Smooth muscle cell (in vitro differentiated cells): Measurements from ENCODE around the gene B4GALNT3. TPM values are rescaled to one million over a fixed set of nuclear protein-coding genes. Genes with fewer than 3 reads are reported as not detected.

Source experiments
- DNase-seq: peaks from one replicate; lab custom pipeline; 2025; ENCODE audit not compliant: unreplicated experiment; lab: John Stamatoyannopoulos, UW
- H2AFZ ChIP-seq: fragments of 200-600 bp; sonication (generic); 2 replicates; pipeline ENCODE4 v1.6.0; 2016; ENCODE audit warnings: antibody characterized with exemption, low read depth, mild to moderate bottlenecking
- H3F3A ChIP-seq: fragments of 200-600 bp; sonication (generic); 2 replicates; pipeline ENCODE4 v1.6.0; 2017; ENCODE audit warnings: antibody characterized with exemption, low read depth
- H3K27ac ChIP-seq: fragments of 200-600 bp; sonication (generic); 2 replicates; pipeline ENCODE4 v1.5.1; 2016; ENCODE audit warnings: low read depth, mild to moderate bottlenecking
- H3K27me3 ChIP-seq: fragments of 200-600 bp; sonication (generic); 2 replicates; pipeline ENCODE4 v1.6.1; 2016; ENCODE audit warnings: low read depth, mild to moderate bottlenecking
- H3K36me3 ChIP-seq: fragments of 200-600 bp; sonication (generic); 2 replicates; pipeline ENCODE4 v1.5.1; 2016; ENCODE audit warnings: low read depth
- H3K4me1 ChIP-seq: fragments of 200-600 bp; sonication (generic); 2 replicates; pipeline ENCODE4 v1.5.1; 2016; ENCODE audit warnings: low read depth
- H3K4me2 ChIP-seq: fragments of 200-600 bp; sonication (generic); 2 replicates; pipeline ENCODE4 v1.6.0; 2016; ENCODE audit warnings: mild to moderate bottlenecking
- H3K4me3 ChIP-seq: fragments of 200-600 bp; sonication (generic); 2 replicates; pipeline ENCODE4 v1.5.1; 2016; ENCODE audit warnings: mild to moderate bottlenecking
- H3K79me2 ChIP-seq: fragments of 200-600 bp; sonication (generic); 2 replicates; pipeline ENCODE4 v1.6.0; 2016; ENCODE audit warnings: low read depth, mild to moderate bottlenecking
- H3K9ac ChIP-seq: fragments of 200-600 bp; sonication (generic); 2 replicates; pipeline ENCODE4 v1.6.0; 2016; ENCODE audit warnings: low read depth
- H3K9me3 ChIP-seq: fragments of 200-600 bp; sonication (generic); replicated peaks from 2 replicates; pipeline ENCODE4 v1.5.1; 2016; ENCODE audit warnings: low read depth
- H4K20me1 ChIP-seq: fragments of 200-600 bp; sonication (generic); 2 replicates; pipeline ENCODE4 v1.6.0; 2016; ENCODE audit warnings: low read depth
- WGBS: methylation state at CpG from one replicate; pipeline ENCODE4 v1.1.7; 2016; ENCODE audit warnings: low lambda C conversion rate; 5-methylcytosine and 5-hydroxymethylcytosine counted together
- polyA plus RNA-seq: library from polyadenylated mRNA; unstranded; fragments of >200 nt; fragmentation: Nextera tagmentation; extraction: Ambion mirVana; gene quantifications from 2 replicates; pipeline ENCODE4 v1.2.1, GENCODE V29; 2016
- total RNA-seq: library from RNA; depleted of rRNA; stranded (reverse); fragments of >200 nt; gene quantifications from 2 replicates; pipeline ENCODE4 v1.2.3, GENCODE V29; 2014
- TF ChIP-seq, protein P1 (sequence below): fragments of 200-600 bp; sonication (generic); IDR thresholded peaks from 2 replicates; pipeline ENCODE4 v1.5.1; 2017; ENCODE audit warnings: borderline replicate concordance, mild to moderate bottlenecking, antibody characterized with exemption; ENCODE audit not compliant: insufficient read depth, poor library complexity, severe bottlenecking

The B4GALNT3 gene
- total and polyA plus RNA-seq, 2 experiments from 2014 or later, result 5.1 to 5.7 TPM

GRCh38 chr12:604956-605355 lies 145.2 kb downstream of the B4GALNT3 start:
- TF ChIP-seq, protein P1, sequence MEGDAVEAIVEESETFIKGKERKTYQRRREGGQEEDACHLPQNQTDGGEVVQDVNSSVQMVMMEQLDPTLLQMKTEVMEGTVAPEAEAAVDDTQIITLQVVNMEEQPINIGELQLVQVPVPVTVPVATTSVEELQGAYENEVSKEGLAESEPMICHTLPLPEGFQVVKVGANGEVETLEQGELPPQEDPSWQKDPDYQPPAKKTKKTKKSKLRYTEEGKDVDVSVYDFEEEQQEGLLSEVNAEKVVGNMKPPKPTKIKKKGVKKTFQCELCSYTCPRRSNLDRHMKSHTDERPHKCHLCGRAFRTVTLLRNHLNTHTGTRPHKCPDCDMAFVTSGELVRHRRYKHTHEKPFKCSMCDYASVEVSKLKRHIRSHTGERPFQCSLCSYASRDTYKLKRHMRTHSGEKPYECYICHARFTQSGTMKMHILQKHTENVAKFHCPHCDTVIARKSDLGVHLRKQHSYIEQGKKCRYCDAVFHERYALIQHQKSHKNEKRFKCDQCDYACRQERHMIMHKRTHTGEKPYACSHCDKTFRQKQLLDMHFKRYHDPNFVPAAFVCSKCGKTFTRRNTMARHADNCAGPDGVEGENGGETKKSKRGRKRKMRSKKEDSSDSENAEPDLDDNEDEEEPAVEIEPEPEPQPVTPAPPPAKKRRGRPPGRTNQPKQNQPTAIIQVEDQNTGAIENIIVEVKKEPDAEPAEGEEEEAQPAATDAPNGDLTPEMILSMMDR, result no peak
- Histone ChIP-seq H3K36me3 (no peaks in the 10 kb centered on the region), H3F3A (no peaks in the 10 kb centered on the region), H3K4me3 (no peak overlapping the region), H4K20me1 (no peaks in the 10 kb centered on the region), H3K4me2 (no peak overlapping the region), H2AFZ (no peak overlapping the region), H3K27ac (no peak overlapping the region), H3K4me1 (no peaks in the 10 kb centered on the region), H3K9me3 (no peaks in the 10 kb centered on the region), H3K9ac (no peak overlapping the region), H3K27me3 (no peaks in the 10 kb centered on the region), H3K79me2 (no peaks in the 10 kb centered on the region)
- 72% methylated on average over 7 of the region's 7 CpGs for WGBS
- DNase-seq, result no peak

DNA sequence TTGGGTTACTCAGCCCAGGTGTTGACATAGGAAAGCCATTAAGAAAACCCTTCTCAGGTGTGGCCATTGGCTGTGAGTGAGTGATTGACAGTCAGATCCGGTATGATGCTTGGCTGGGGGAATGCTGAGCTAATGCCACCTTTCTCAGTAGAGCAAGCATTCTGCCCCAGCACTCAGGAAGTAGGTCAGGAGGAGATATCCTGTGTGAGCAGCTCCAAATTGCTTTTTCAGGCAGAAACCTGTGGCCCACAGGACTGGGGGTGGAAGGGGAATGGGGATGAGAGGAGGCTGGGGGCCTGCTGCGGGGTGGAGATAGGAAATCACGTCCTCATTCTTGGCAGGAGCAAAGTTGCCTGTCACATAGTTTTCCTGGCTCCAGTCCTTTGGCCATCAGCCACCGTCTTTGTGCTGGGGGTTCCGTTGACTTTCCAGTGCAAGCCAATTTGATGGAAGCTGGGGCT lies 147.8 kb downstream of the B4GALNT3 start:
- no peak overlapping the region for H2AFZ ChIP-seq
- no peaks in the 10 kb centered on the region for H3K27me3 ChIP-seq
- no peak for DNase-seq
- H3K27ac ChIP-seq, result no peak overlapping the region
- H3K4me3 ChIP-seq, result no peak overlapping the region
- H3K79me2 ChIP-seq, result no peaks in the 10 kb centered on the region
- 71% methylated on average over 5 of the region's 5 CpGs for WGBS
- H3K36me3 ChIP-seq, result no peaks in the 10 kb centered on the region
- TF ChIP-seq, protein P1, result no peak
- no peaks in the 10 kb centered on the region for H3F3A ChIP-seq
- no peak overlapping the region for H3K9ac ChIP-seq
- H3K4me1 ChIP-seq, result no peaks in the 10 kb centered on the region
- H4K20me1 ChIP-seq, result no peaks in the 10 kb centered on the region
- H3K9me3 ChIP-seq, result no peaks in the 10 kb centered on the region
- H3K4me2 ChIP-seq, result no peak overlapping the region

DNA sequence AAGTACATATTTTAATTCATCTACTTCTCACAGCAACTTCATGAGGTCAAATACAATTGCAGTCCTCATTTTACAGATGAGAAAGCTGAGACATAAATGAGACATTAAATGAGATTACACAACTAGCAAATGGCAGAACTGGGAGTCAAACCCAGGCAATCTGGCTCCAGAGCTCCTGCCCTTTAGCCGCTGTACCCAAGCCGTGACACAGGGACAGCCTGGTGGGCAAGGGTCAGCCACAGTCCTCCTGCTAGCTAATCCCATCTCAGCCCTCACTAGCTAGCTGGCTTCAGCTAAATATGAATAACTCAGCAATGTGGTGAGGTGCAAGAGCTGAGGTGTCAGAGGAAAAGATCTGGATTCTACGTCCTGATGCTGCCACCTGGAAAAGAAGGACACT lies 148.7 kb downstream of the B4GALNT3 start:
- no peak overlapping the region for H3K4me2 ChIP-seq
- H3K79me2 ChIP-seq, result no peaks in the 10 kb centered on the region
- no peaks in the 10 kb centered on the region for H4K20me1 ChIP-seq
- H3K27ac ChIP-seq, result no peak overlapping the region
- no peaks in the 10 kb centered on the region for H3K9me3 ChIP-seq
- no peak overlapping the region for H3K9ac ChIP-seq
- H3K4me1 ChIP-seq, result no peaks in the 10 kb centered on the region
- no peak overlapping the region for H3K4me3 ChIP-seq
- H3F3A ChIP-seq, result no peaks in the 10 kb centered on the region
- H2AFZ ChIP-seq, result no peak overlapping the region
- TF ChIP-seq, protein P1, result no peak
- no peak for DNase-seq
- WGBS, result 96% methylated on average over 3 of the region's 3 CpGs
- H3K36me3 ChIP-seq, result no peaks in the 10 kb centered on the region
- no peaks in the 10 kb centered on the region for H3K27me3 ChIP-seq

DNA sequence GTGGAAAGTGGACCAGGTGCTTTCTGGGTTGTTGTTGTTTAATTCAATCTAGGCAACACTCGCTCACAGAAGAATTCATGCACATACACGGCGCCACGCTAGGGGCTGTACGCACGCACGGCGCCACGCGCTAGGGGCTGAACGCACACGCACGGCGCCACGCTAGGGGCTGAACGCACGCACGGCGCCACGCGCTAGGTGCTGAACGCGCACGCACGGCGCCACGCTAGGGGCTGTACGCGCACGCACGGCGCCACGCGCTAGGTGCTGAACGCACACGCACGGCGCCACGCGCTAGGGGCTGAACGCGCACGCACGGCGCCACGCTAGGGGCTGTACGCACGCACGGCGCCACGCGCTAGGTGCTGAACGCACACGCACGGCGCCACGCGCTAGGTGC lies 149.2 kb downstream of the B4GALNT3 start:
- H3F3A ChIP-seq, result no peaks in the 10 kb centered on the region
- TF ChIP-seq, protein P1, result no peak
- no peaks in the 10 kb centered on the region for H3K36me3 ChIP-seq
- no peak overlapping the region for H3K27ac ChIP-seq
- no peaks in the 10 kb centered on the region for H3K4me1 ChIP-seq
- no peak overlapping the region for H2AFZ ChIP-seq
- H3K9ac ChIP-seq, result no peak overlapping the region
- no peak for DNase-seq
- no peak overlapping the region for H3K4me2 ChIP-seq
- H3K9me3 ChIP-seq, result no peaks in the 10 kb centered on the region
- WGBS, result 100% methylated on average over 26 of the region's 58 CpGs
- H4K20me1 ChIP-seq, result no peaks in the 10 kb centered on the region
- H3K4me3 ChIP-seq, result no peak overlapping the region
- no peaks in the 10 kb centered on the region for H3K79me2 ChIP-seq
- H3K27me3 ChIP-seq, result no peaks in the 10 kb centered on the region
